ENCODE measurements around the gene SLC13A1.

DNA sequence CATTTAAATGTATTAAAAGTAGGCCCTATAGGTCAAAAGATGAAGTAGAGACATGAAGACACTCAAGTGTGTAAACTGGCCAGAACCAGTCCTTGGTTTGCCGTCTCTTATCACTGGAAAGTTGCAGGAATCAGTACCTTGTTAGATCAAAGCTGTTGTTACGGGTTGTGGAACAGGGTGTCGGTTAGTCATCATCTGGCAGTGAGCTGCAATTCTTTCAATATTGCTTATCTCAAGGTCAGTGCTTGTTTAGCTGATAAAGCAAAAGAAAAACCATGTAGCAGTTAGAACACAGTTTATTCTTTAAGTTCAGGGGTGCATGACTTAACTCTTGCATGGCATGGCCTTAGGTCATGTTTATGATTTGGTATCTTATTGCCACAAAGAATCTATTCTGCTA is 10.0 kb upstream of the SLC13A1 start:
- TF ChIP-seq, protein P1, sequence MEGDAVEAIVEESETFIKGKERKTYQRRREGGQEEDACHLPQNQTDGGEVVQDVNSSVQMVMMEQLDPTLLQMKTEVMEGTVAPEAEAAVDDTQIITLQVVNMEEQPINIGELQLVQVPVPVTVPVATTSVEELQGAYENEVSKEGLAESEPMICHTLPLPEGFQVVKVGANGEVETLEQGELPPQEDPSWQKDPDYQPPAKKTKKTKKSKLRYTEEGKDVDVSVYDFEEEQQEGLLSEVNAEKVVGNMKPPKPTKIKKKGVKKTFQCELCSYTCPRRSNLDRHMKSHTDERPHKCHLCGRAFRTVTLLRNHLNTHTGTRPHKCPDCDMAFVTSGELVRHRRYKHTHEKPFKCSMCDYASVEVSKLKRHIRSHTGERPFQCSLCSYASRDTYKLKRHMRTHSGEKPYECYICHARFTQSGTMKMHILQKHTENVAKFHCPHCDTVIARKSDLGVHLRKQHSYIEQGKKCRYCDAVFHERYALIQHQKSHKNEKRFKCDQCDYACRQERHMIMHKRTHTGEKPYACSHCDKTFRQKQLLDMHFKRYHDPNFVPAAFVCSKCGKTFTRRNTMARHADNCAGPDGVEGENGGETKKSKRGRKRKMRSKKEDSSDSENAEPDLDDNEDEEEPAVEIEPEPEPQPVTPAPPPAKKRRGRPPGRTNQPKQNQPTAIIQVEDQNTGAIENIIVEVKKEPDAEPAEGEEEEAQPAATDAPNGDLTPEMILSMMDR (IDR thresholded peaks at IDR 0.05) = no peak
- no peak for TF ChIP-seq POLR2A (IDR thresholded peaks at IDR 0.05)

Measured in tibial nerve (tissue), 3 donors.